ENCODE results near the gene ATG101.
"Not testable (repeated sequence)": the region's sequence is repeated elsewhere in the genome, so short reads cannot be mapped to it uniquely, and the experiment has no call there.

Gene ATG101

DNA sequence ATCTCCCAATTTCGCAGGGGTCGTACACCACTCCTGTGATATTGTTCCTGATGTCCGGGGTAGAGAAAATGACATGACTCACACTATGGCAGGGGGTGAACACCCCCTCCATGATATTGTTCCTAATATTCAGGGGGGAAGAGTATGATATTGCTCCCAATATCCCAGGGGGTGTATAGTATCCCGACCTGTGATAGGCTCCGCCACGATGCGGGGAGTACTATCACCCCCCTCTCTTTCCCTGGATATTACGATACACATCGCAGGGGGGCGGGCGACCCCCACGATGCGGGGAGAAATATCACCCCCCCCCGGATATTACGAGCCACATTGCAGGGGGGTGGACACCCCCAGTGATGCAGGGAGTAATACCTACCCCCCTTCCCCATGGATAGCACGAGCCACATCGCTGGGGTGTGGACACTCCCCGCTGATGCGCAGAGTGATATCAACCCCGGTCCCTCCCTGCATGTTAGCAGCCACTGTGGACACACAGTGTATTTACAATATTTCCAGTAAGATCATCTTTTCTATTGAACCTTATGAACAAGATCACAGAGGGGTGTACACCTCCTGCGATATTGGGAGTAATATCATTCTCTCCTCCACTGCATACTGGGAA is 27.4 kb downstream of the ATG101 start:
- DNase-seq (ENCODE audit: low read depth in 2 of 2) = no peak

DNA sequence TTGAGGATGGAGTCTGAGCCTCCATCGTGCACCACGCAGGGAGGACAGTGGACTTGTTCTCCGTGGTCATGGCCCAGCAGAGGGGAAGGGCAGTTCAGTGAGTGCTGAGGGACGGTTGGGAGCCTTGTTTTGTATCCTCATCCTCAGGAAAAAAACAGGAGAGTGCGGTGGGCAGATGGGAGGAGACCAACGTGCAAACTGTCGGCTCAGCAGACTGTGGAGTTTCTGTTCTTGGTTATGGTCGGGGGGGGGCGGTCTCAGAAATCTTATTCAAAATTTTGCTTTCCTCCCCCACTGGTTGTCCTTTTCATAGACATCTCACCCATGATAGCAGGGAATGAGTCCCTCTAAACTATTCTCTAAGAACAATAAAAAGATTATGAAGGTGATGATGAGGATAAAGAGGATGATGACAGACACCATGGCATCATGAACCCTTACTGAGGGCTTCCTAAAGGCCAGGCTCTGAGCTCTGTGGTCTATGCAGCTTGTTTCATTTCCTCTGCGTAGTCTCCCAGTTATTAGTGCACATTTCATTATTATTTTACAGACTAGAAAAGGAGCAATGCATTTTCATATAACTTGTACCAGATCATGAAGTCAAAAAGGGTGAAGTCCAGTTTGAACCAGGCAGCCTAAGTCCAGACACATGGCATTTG is 34.8 kb downstream of the ATG101 start:
- DNase-seq (ENCODE audit: low read depth in 2 of 2) = not testable (repeated sequence)

- DNase-seq (ENCODE audit: low read depth in 2 of 2) = peak; percentile 42 to 55
Observed at GRCh38 chr12:52116222-52117125, 46.7 kb downstream of the ATG101 start.

DNA sequence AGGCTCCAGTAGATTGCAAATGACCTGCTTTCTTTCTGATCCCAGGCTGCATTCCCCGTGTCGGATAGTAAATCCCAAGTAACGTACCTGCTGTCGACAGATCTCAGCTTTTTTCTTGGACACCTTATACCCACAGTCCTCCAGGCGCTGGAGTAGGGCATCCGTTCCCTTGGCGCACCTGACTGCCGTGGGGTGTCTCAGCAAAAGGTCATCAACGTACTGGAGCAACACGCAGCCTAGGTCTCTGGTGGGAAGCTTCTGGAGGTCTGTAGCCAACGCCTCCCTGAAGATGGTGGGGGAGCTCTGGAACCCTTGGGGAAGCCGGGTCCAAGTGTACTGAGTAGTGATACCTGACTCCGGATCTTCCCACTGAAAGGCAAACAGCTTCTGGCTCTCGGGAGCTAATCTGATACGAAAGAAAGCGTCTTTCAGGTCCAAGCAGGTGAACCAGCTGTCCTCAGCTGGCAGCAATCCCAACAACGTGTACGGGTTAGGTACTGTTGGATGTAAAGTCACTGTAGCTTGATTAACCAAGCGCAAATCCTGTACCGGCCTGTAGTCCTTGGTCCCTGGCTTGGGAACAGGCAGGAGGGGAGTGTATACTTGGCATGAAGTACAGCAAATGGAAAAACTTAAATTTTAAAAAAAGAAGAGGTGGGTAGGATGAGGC is 48.2 kb downstream of the ATG101 start:
- DNase-seq (ENCODE audit: low read depth in 2 of 2) = not testable (repeated sequence)

DNA sequence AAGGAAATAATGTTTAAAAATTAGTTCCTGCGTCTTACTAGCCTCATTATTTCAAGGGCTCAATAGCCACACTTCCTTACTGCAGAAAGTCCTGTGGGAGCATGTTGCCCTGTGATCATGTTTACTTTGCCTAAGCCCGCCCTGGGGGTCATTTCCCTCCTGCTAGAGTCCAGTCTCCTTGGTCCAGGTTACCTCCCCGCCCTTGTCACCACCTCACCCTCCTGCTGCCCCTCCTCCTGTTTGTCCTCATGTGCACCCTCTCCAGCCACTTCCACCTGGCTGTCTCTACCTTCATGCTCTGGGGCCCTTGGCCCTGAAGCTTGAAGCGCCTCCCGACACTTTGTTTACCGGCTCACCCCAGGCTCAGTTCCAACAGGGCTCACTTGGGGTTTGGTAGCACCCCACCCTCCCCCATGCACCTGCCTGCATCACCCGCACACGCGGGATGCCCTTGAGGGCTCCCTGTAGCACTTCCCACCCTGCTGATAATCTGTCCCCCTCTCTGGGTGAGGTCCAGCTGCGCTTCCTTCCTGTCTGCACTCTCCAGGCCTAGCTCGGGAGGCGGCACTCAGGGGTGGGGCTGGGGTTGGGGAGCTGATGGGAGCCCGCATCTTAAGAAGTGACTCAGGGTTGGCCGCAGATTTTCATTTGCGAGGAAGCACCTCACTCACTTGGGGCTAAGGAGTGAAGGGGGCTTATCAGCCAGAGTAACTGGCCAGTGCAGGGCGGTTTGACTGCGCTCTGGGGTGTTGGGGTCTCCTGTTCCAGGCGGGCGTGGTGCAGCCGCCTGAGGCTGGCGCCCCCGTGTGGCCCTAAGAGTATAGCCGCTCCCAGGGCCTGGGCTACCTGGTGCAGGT is 49.8 kb downstream of the ATG101 start:
- DNase-seq (ENCODE audit: low read depth in 2 of 2) = peak in 1 of 2 experiments; percentile 13

DNA sequence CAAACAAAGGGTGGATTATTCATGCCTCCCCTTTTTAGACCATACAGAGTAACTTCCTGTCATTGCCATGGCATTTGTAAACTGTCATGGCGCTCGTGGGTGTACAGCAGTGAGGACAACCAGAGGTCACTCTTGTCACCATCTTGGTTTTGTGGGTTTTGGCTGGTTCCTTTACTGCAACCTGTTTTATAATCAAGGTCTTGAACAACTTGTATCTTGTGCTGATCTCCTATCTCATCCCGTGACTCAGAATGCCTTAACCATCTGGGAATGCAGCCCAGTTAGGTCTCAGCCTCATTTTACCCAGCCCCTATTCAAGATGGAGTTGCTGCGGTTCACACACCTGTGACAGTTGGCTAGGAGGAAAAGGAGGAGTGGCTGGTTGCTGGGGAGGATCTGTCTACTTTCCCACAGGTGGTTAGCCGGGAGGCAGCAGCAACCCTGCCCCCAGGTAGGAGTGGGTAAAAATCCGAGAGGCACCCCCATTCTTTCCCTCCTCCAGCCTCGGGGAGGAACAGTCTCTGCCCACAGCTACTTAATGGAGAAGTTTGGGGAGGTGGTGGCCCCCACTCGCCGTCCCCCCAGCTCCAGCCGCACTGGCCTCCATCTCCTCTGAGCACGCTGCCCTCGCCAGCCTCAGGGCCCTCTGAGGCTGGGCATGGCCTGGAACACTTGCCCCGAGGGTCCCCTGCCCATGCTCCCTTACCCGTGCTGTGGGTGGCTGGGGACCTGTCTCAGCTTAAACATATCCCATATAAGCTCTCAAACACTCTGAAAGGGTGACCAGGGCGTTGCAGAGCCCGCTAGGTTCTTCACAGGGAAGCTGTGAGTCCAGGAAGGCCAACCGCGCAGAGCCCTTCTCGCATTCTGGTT is 51.4 kb downstream of the ATG101 start:
- no peak for DNase-seq (ENCODE audit: low read depth in 2 of 2)

DNA sequence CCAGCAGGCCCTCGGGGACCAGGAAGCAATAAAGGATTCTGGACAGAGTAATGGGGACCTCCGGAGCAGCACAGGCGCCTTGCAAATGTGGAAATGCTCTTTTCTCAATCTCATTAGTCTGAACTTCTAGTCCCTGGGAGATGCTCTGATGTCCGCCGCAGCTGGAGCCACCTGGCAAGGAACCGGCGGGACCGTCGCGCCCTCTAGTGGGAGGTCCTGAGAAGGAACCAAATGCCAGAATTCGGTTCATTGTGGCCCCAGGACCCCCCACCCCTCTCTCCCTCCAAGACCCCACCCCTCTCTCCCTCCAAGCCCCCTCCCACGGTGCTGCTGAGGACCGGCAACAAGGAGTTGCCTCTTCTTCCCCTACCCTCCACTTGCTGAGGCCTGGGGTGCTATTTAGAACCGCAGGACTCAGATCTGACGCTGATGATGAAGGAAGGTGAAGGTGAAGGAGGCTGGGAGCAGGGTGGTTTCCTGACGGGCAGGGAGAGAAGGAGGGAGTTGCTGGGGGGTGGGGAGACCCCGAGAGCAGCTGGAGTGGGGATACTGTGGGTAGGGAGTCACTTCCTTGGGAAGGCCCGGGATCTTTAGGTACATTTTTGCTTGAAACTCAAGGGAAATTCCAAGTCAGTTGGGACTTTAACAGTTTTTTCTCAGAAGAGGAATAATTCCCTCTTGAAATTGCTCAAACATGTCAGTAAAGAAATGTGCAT is 52.2 kb downstream of the ATG101 start:
- peak; percentile 39 to 64 for DNase-seq (ENCODE audit: low read depth in 2 of 2)

GRCh38 chr12:52122540-52122871 is 52.7 kb downstream of the ATG101 start:
- DNase-seq (ENCODE audit: low read depth in 2 of 2) = no peak

DNA sequence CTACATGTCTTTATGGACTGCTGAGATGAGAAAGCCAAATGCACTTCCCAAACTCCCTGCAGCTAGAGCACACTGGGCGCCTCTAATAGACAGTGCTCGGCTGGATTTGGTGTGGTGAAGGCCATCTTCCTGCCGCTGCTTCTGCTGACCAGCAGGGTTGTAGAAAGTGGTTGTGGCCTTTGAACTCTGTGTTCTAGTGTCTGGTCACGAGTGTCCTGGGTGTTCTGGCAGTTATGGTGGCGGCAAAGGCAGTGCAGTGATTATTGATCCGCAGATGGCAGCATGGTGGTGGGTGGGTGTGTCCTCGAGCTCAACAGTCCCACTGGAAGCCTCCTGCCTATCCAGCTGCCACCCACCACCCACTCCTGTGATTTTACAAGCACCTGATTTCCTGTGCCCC is 53.1 kb downstream of the ATG101 start:
- no peak for DNase-seq (ENCODE audit: low read depth in 2 of 2)

- no peak for DNase-seq (ENCODE audit: low read depth in 2 of 2)
Observed at GRCh38 chr12:52123487-52124186, 53.9 kb downstream of the ATG101 start.

DNA sequence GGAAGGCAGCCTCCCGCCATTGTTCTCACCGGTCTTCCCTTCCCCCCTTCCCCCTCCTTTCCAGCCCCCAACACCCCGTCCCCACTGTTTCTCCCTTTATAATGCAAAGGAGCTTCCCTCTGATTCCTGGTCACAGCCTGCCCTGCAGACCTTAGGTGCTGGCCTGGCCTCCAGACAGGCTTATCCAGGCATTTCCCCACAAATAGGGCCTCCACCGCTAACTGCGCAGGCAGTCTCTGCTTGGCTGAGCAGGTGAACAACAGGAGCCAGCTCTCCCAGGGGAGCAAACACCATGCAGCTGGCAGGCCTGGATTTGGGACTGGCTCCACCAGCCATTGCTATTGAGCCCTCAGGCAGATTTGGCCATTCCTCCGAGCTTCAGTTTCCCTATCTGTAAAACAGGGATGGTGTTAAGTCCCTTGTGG is 55.7 kb downstream of the ATG101 start:
- no peak for DNase-seq (ENCODE audit: low read depth in 2 of 2)

- no peak for DNase-seq (ENCODE audit: low read depth in 2 of 2)
Observed at GRCh38 chr12:52126050-52126604, 56.3 kb downstream of the ATG101 start.
